Epithelial cell of prostate (primary cell): ENCODE data around the gene RHOT2.
"Not testable (repeated sequence)": the region's sequence is repeated elsewhere in the genome, so short reads cannot be mapped to it uniquely, and the experiment has no call there.

Experiments
- DNase-seq: peaks from one replicate; pipeline ENCODE4 v3.0.0-alpha.2; 2011; ENCODE audit warnings: low read depth, low spot score
- H3K27ac ChIP-seq: fragments of 450-650 bp; 2 replicates; pipeline ENCODE4 v1.5.1; 2017; ENCODE audit warnings: mild to moderate bottlenecking

The RHOT2 gene

GRCh38 chr16:678858-679813 is 11.2 kb downstream of the RHOT2 start:
- no peak for DNase-seq
- H3K27ac ChIP-seq = peak overlapping the region; percentile 84

GRCh38 chr16:679814-680624 is 12.1 kb downstream of the RHOT2 start, which contains the start of gene STUB1:
TSS of gene STUB1 (plus strand) at chr16:680410. CDS start at chr16:680526, 116 bp downstream.
- H3K27ac ChIP-seq = peak within 1 kb of the TSS; percentile 84
- DNase-seq = peak; percentile 20

GRCh38 chr16:680625-680945 is 12.7 kb downstream of the RHOT2 start:
- H3K27ac ChIP-seq = peak overlapping the region; percentile 84
- DNase-seq = no peak

GRCh38 chr16:680967-681745 is 13.2 kb downstream of the RHOT2 start:
- peak overlapping the region; percentile 84 for H3K27ac ChIP-seq
- DNase-seq = no peak

- DNase-seq = no peak
- H3K27ac ChIP-seq = peak overlapping the region; percentile 84
Measured at GRCh38 chr16:681746-682427, 14.0 kb downstream of the RHOT2 start.

GRCh38 chr16:682493-683395 is 14.8 kb downstream of the RHOT2 start:
- no peak for DNase-seq
- peak overlapping the region; percentile 79 for H3K27ac ChIP-seq

- no peak for DNase-seq
- peak overlapping the region; percentile 79 for H3K27ac ChIP-seq
Measured at GRCh38 chr16:683396-684070, 15.6 kb downstream of the RHOT2 start.

GRCh38 chr16:684071-684794 is 16.3 kb downstream of the RHOT2 start, which contains the start of gene JMJD8:
TSS of gene JMJD8 (minus strand) at chr16:684334. CDS start at chr16:684319, 15 bp downstream.
- peak; percentile 79 for DNase-seq
- peak within 1 kb of the TSS; percentile 79 for H3K27ac ChIP-seq

- no peak for DNase-seq
- peak overlapping the region; percentile 79 for H3K27ac ChIP-seq
Measured at GRCh38 chr16:684961-685696, 17.2 kb downstream of the RHOT2 start.

GRCh38 chr16:685967-686366 is 18.0 kb downstream of the RHOT2 start:
- DNase-seq = no peak
- no peak overlapping the region for H3K27ac ChIP-seq

- DNase-seq = no peak
- H3K27ac ChIP-seq = no peak overlapping the region
Measured at GRCh38 chr16:686459-687260, 18.7 kb downstream of the RHOT2 start.

- no peak overlapping the region for H3K27ac ChIP-seq
- DNase-seq = no peak
Measured at GRCh38 chr16:687499-687898, 19.6 kb downstream of the RHOT2 start.

GRCh38 chr16:689175-689897 is 21.4 kb downstream of the RHOT2 start:
- DNase-seq = no peak
- peak overlapping the region; percentile 57 for H3K27ac ChIP-seq

- not testable (repeated sequence) for DNase-seq, H3K27ac ChIP-seq
Measured at GRCh38 chr16:691242-691641, 23.3 kb downstream of the RHOT2 start.

- no peak for DNase-seq
- no peak overlapping the region for H3K27ac ChIP-seq
Measured at GRCh38 chr16:692356-693108, 24.6 kb downstream of the RHOT2 start.
